ENCODE data around the gene ALDOB. TPM values are rescaled to one million over a fixed set of nuclear protein-coding genes. Genes with fewer than 3 reads are reported as not detected.

ALDOB gene
- total and polyA plus RNA-seq, 2 donors (not counting 3 experiments of a cell fraction or from before 2014, with no cell fraction given) = not detected

- Histone ChIP-seq H3K4me1 (ENCODE audit: control insufficient read depth, extremely low read depth, insufficient read depth, low read length) (no peaks in the 10 kb centered on the region), H3K27ac (ENCODE audit: insufficient read depth, low read depth, low read length) (no peak overlapping the region), H3K36me3 (ENCODE audit: control insufficient read depth in 2 of 2, extremely low read depth in 1 of 2, insufficient read depth in 2 of 2, low read length in 2 of 2) (no peaks in the 10 kb centered on the region), H3K9ac (replicated peaks; ENCODE audit: extremely low read depth, insufficient read depth, low read length) (no peak overlapping the region), H3K79me2 (ENCODE audit: control insufficient read depth, insufficient read depth, low read length) (no peaks in the 10 kb centered on the region), H3K4me2 (ENCODE audit: insufficient read depth, low read length) (no peak overlapping the region), H3K27me3 (ENCODE audit: control insufficient read depth in 2 of 2, insufficient read depth in 2 of 2, low read length in 2 of 2) (peaks cover 0 to 2% of the 10 kb centered on the region in 2 experiments), H4K20me1 (replicated peaks; ENCODE audit: control insufficient read depth, extremely low read depth, insufficient read depth, low read length) (no peaks in the 10 kb centered on the region), H2AFZ (ENCODE audit: low read depth, low read length) (no peak overlapping the region), H3K4me3 (replicated peaks in 1 of 3; ENCODE audit: insufficient read depth in 1 of 3, low read depth in 1 of 3, low read length in 3 of 3) (no peak overlapping the region), H3K9me1 (replicated peaks; ENCODE audit: control insufficient read depth, extremely low read depth, insufficient read depth, low read length) (no peaks in the 10 kb centered on the region), H3K9me3 (replicated peaks; ENCODE audit: control insufficient read depth, insufficient read depth, low read length) (no peaks in the 10 kb centered on the region)
- intact Hi-C loops (cut with micrococcal nuclease) = no loop called here
- FAIRE-seq = no peak
- TF ChIP-seq JUN (IDR thresholded peaks at IDR 0.05; ENCODE audit: borderline replicate concordance, insufficient read depth, insufficient read length, low read depth) = no peak
- TF ChIP-seq FOS (IDR thresholded peaks at IDR 0.05; ENCODE audit: borderline replicate concordance, insufficient read depth, low read length) = no peak
- TF ChIP-seq, protein P1, sequence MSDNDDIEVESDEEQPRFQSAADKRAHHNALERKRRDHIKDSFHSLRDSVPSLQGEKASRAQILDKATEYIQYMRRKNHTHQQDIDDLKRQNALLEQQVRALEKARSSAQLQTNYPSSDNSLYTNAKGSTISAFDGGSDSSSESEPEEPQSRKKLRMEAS (IDR thresholded peaks at IDR 0.05; ENCODE audit: insufficient read depth, insufficient read length) = no peak
- TF ChIP-seq POLR2AphosphoS5 (IDR thresholded peaks at IDR 0.05; ENCODE audit: insufficient read depth, low read depth, low read length) = no peak
- TF ChIP-seq GATA2 (IDR thresholded peaks at IDR 0.05; ENCODE audit: insufficient read depth, insufficient read length, low read depth, low read length) = no peak
- no peak for TF ChIP-seq CTCF (IDR thresholded peaks at IDR 0.05; ENCODE audit: extremely low read depth in 1 of 2, insufficient read depth in 1 of 2, low read depth in 1 of 2, low read length in 2 of 2)
- TF ChIP-seq MYC (IDR thresholded peaks at IDR 0.05; ENCODE audit: low read depth, low read length) = no peak
- TF ChIP-seq EZH2 (IDR thresholded peaks at IDR 0.05; ENCODE audit: borderline replicate concordance, low read depth, low read length, severe bottlenecking) = no peak
- no peak for TF ChIP-seq POLR2A (IDR thresholded peaks at IDR 0.05; ENCODE audit: low read depth, low read length)
- CTCF ChIA-PET = interaction anchor here (1.2 kb wide), 1 partner anchor 17 kb away, joined by 5 read pairs; no protein-coding TSS in a partner anchor
- dilution Hi-C loops (cut with MboI; ENCODE audit: extremely low pct_ligation_motif_present, low sequenced_read_pairs) = no loop called here
- no peak for DNase-seq (ENCODE audit: low read depth, low spot score)
- BruUV-seq (replicated peaks) = no TSS peak
- POLR2A ChIA-PET = no interaction called here
Observed at GRCh38 chr9:101371813-101372212, 63.8 kb downstream of the ALDOB start.

Small RNAs within 50 kb of the gene (small RNA-seq; reads per million reads assigned to genes)
- gene AL353621.2 (ENCODE audit: insufficient read depth, insufficient read length, low read depth, low replicate concordance) = not detected

Other genes with a start within 250 kb of the ALDOB start
- not detected in 2 replicates for gene BAAT, start 50.8 kb downstream of the ALDOB start, total RNA-seq
- gene BAAT, start 50.8 kb downstream of the ALDOB start, polyA plus RNA-seq = 0.01 TPM in 1 of 2 replicates, not detected in the other
- gene MRPL50, start 37.2 kb downstream of the ALDOB start, total RNA-seq = 8.6 and 9.7 TPM in 2 replicates
- gene MRPL50, start 37.2 kb downstream of the ALDOB start, polyA plus RNA-seq = 5.1 and 5.7 TPM in 2 replicates
- 14.4 and 14.6 TPM in 2 replicates for gene ZNF189, start 36.9 kb downstream of the ALDOB start, total RNA-seq
- 2.5 and 3.3 TPM in 2 replicates for gene ZNF189, start 36.9 kb downstream of the ALDOB start, polyA plus RNA-seq
- gene RNF20, start 98.1 kb upstream of the ALDOB start, total RNA-seq = 31.6 and 33.7 TPM in 2 replicates
- gene RNF20, start 98.1 kb upstream of the ALDOB start, polyA plus RNA-seq = 4.3 and 6.1 TPM in 2 replicates
- gene PPP3R2, start 159.2 kb upstream of the ALDOB start, total RNA-seq = not detected in 2 replicates
- gene PPP3R2, start 159.2 kb upstream of the ALDOB start, polyA plus RNA-seq = not detected in 2 replicates